Stimulated activated CD4-positive, alpha-beta T cell treated with anti-CD3 and anti-CD28 coated beads, TNF-alpha, amount 100 ng/mL, for 24 hours (primary cell): ENCODE results near the gene DAB2.
"Not testable (repeated sequence)": the region's sequence is repeated elsewhere in the genome, so short reads cannot be mapped to it uniquely, and the experiment has no call there.

Experiments used
- DNase-seq, 3 experiments: peaks; one replicate each; pipeline ENCODE4 v3.0.0-alpha.2; 2020; ENCODE audit warnings: low read depth in 3 of 3

The DAB2 gene

DNA sequence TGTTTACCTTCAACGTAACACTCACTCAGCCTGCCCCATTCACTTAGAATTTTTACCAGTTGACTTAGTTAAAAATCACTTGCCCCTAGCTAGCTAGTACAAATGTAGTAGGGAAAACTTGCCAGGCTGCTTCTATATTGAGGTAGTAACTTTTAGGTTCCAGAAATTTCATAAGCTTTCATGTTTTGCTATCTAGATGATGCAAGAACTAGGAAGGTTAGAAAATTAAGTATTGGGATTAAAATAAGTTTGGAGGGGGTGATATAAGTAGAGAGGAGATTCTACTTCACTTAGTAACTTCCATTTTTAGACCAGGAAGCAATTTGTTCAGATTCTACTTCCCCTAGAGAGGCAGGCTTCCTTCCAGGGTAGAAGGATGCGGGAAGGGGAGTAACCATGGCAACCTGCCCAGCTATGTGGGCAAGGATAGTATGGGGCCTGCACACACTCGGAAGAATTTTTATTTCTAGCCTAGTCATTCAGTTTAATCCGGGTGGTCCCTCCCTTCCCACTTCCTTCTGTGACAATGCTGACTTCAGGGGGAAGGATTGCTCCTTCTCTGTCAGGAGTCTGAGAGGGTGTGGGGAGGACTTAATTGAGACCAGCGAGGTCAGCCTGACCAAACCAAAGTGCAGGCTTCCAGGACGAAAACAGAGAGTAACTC is 4.2 kb downstream of the DAB2 start:
- DNase-seq: no peak

DNA sequence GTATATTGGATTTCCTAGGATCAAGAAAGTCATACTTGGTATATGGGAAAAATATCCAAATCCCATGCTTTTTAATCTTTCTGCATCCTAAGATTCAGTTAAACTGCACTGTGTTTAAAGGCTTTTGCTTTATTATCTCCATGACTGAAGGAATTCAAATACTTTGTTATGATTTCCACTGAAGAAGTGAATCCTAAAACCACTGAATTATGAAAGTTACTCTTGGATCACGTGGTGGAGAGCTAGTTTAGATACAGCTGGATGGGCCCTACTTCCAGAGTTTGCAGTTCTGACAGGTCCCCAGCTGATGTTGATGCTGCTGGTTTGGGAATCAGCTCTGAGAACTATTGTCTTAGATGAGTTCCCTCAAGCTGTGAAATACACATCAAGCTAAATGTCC is 5.0 kb downstream of the DAB2 start:
- DNase-seq: no peak

DNA sequence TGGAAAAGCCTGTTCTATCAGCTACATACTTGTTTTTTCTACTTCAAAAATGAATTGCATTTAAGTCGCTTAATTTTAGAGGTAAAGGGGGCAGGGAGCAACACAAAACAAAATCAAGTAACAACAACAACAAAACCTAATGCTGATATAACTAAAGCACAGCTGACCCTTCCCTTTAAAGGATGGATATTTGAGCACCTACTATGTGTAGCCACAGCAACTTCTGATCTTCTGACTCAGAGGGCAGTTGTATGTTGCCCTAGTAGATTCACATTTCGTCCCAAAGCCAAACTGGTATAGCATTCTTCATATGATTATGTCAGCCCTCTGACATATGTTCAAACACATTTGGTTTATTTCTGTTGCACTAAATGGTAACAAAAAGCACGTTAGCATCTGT is 6.8 kb downstream of the DAB2 start:
- DNase-seq: no peak

DNA sequence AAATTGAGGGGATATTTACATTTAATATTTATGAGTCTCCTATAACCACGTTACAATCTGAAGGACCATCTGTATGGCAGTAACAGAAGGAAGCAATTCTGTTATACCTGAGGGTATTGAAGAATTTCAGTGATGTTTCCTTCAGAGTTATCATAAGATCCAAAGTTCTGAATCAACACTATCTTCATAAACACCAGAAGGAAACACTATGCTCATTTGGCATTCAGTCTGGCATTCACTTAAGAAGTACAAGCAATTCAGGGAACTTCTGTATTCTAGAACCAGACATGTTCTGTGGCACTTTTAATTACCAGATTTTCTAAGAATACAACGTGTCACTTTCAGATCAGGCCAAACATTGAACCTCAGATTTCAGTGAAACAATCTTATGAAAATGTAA is 9.6 kb downstream of the DAB2 start:
- DNase-seq: no peak

DNA sequence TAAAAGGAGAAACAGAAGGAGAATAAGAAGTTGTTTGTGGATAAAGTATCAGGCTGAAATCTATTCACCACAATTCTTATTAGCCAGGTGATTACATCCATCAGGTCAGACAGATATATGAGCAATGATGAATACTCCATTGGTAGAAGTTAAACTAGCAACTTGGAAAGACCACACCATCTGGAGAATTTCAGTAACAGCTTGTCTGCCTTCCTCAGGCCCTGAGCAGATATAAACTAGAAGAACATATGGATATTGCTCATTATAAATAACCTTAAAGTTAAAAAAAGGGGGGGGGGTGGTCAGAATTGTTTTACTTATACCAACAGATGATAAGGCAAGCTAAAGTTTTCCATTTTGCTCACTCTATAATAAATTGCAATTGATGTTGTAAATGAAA is 10.4 kb downstream of the DAB2 start:
- DNase-seq: no peak

DNA sequence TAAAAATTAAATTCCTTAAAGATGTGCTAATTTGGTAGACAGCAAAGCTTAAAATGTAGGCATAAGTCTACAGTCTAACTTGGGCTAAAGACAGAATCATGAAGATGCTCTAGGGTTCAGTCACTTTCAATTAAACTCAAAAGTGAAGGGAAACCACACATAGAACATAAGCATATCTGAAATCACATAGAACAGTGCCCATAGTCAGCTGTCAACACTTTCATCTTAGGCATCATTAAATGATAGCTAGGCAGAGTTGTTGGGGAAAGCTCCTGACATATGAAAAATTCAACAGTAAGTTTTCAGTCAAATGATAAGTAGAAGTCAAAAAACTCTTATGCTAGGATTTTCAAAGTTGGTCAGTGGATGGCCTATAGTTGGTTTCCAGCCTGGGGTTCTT is 11.0 kb downstream of the DAB2 start:
- no peak for DNase-seq

DNA sequence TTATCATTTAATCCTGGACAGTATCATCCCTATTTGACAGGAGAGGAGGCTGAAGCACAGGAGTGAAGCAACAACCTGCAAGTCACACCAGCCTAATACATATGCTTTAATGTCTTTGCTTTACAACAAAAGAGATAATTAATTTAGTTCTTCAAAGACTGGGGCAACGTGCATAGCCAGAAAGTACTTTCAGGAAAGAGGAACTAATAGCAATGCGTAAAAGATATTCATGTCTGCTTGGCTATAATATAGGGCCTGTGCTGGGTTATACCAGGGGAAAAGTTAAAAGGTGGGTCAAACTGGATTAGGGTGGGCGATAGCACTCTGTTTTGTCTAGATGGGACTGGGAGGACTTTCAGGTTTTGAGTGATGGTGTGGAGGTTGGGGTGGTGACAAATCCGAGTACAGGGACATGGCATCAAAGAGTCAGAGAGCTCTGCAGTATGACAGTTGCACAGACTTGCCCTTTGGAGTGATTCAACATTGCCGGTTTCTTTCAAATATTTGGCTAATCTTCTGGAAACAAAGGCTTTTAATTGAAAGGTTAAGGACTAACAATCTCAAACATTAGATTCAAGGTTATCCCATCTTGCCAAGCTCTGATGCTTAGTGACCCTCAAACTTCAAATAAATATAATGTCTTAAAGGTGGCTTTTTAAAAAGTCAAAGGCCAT is 11.9 kb downstream of the DAB2 start:
- no peak for DNase-seq

DNA sequence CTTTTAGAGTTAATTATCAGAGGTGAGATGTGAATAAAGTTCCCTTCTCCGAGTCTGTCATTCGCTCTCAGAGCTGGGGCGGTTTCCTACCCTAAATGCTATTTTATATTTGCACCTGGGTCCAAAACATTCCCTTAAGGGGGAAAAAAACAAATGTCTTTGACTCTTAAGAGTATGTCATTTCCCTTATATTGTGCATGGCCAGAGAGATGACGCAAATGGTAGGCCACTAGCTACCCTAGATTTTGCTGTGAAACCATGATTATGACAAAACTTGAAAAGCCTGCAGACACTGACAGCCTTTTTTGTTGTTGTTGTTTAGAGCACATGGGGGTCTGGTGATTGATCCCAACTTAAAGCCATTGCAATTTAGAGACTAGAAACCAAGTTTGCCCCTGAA is 12.8 kb downstream of the DAB2 start:
- no peak for DNase-seq

DNA sequence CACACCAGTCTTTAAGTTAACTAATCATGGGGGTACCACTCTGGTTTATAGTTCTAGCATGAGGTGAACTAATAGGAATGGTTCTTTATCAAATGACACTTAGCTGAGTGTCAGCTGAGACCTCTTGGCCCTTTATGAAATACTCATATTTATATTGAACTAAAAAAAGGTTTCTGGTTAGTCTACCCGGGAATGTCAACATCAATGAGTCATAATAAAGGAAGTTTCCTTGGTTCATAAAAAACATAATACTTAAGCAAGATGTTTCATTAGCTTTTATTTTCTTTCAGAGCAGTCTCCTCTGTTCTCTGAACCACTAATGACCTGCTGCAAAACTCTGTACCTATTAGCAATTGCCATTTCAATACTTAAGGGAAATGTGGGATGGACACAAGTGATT is 13.7 kb downstream of the DAB2 start:
- DNase-seq: no peak

DNA sequence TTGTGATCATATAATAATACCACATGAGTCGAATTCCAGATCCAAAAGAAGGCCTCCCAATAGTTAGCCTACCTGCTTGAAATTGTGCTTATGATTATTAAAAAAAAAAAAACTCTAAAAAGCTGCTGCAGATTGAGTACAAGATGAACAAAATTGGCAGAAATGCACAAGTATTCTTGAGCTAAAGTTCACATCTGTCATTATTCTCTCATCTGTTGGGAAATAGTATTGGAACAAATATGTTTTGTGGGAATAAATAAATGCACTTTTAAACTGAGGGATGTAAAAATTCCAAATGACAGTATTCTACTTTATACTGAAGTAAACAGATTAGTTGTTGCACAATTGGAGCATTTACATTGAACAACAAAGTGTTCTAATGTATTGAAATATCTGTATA is 15.7 kb downstream of the DAB2 start:
- no peak for DNase-seq

DNA sequence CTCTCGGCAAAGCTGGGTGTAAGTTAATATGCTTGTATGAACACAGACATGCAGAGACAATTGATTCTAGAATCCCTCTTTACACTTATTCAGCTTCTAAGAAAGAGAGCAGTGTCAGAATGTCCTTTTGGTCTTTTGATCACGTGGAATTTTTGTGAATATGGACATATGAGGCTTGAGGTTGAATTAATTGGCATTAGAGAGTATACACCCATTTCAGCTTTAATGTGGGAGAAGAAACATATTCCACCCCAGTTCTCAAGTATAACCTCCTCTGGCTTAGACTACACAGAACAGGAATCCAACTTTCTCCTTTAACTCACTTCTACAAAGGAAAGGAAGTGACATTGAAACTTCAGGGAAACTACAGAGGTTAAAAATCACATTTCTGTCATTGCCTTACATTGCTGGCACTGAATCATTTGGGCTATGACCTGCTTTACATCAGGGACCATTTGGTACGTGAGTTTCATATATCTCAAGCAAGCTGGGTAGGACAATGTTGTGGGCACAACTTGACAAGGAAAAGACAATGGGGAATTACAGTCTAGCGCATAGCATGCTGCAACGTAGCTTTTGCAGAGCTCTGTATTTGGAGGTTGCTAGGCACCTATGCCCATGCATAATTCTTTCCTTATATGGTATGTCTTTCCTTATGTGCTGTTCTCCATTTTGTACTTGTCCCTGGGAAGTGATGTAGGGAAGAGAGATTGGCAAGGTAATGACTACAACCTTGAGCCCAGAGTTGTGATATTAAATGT is 19.5 kb downstream of the DAB2 start:
- DNase-seq: no peak

DNA sequence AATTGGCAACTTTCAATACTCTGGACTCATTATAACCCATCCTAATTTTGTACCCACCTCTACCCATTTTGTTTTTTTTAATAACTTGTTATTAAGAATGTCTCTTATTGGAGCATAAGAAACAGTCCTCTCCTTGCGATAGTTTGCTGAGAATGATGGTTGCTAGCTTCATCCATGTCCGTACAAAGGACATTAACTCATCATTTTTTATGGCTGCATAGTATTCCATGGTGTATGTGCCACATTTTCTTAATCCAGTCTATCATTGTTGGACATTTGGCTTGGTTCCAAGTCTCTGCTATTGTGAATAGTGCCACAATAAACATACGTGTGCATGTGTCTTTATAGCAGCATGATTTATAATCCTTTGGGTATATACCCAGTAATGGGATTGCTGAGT is 21.0 kb downstream of the DAB2 start:
- not testable (repeated sequence) for DNase-seq

DNA sequence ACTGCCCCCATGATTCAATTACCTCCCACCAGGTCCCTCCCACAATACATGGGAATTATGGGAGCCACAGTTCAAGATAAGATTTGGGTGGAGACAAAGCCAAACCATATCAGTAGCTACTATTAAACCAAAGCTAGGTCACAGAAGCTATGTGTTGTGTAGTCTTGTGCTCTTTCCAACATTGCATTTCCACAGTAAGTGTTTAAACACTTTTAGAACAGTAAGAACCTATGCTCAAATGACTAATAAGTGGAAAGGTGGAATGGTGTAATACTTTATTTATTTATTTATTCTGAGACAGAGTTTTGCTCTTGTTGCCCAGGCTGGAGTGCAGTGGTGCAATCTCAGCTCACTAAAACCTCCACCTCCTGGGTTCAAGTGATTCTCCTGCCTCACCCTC is 22.6 kb downstream of the DAB2 start:
- DNase-seq: not testable (repeated sequence)

DNA sequence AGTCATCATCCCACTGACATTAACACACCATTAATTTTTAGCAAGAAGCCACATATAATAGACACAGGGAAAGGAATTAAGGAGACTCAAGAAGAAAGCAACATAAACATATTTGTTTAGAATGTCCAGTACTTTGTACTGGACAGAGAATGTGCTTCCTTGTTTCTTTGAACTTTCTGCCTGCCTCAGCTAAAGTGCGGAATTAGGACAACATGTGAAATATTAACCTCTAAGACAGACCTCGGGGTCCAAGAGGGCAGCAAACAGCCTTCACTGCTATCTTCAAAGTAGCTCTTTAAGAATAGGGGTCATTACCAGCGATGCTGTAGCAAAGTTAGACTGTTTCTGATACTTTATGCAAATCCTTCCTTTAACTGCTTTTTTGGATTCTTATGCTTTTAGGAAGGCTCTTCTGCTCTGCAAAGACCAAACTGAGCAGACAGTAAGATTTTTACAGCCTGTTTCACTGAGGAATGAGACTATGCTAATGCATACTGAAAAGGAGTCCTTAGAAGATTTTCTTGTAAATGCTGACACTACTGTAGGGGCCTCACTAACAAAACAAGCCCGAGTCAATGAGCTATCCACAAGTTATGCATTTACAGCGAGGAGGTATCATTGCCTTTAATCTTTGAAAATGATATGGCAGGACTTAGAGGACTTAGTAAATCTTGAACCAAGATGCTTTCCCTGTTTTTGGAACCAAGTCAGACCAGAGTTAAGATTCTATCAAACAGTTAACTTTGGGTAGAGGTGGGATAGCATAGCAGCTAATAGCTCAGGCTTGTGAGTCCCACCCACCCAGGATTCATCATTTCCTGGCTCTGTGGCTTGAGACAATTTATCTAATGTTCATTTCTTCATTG is 23.8 kb downstream of the DAB2 start:
- DNase-seq: no peak

DNA sequence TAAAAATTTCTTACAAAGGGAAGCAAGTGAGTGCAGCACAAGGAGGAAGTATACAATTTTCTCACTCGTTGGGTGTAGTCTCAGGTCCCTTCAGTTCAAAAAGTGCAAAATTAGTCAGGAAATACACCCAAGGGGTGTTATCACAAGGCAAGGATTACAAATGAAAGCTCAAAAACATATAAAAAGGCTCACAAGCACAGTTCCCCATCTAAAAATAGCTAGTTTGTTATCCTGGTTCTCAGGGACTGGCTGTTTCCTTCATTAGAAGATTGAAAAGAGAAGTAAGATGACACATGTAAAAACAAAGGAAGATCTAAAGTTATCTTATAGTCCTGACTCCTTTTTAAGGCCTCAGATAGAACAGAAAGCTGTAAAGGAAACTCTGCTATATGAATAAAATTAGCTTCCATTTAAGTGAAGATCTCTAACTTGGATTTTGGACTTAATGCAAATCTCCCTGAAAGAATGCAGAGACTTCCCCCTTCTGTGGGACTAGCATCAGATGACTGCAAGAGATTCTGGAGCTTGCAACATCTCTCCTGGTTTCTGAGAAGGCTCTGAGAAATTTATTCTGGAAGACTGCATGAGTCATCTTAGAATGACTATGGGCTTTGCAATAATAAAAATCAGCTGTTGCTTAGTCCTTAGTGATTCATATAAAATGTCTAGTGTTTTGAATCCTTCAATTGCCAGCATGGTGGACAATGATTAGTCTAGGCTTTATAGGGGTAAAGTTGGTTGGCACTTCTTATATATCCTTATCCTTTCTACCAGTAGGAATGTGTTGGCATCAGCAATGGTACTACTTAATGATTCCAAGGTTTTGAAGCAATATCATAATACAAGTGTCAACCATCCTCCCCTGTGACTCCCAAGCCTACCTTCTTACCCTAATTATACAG is 25.4 kb downstream of the DAB2 start:
- DNase-seq: no peak

DNA sequence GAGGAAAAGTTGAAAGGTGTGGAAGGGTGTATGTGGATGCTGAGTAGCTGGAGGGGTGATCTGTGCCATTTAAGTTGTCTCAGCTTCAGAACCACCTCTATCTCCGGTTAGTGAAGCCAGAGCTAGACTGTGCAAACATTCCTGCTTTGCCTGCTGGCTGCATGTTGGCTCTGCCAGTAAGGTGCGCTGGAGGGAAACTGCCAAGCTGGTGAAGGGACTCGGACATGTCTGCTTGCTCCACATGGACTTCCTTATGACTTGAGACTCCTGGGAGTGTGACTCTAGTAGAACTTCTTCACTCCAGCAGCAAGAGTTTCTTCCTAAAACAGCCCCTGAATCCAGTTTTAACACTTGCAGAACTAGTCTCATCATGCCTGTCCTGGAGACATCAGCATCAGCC is 27.9 kb downstream of the DAB2 start:
- no peak for DNase-seq

DNA sequence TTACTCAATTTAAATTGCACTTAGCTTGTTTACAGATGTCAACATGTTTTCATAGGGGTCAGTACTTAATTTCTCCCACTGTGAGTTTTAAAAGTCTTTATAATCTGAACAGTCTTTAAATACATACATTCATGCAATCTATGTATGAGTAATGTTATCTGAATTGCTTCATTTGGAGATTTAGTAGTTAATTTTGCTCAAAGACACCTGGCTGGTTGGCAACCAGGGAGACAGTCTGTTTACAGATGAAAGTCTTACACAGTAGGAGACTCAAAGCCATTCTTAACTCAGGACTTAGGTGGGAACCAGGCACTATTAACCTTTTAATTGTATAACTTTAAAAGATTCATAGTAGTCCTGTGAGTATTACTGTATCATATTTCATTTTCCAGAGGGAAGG is 29.3 kb downstream of the DAB2 start:
- no peak for DNase-seq

DNA sequence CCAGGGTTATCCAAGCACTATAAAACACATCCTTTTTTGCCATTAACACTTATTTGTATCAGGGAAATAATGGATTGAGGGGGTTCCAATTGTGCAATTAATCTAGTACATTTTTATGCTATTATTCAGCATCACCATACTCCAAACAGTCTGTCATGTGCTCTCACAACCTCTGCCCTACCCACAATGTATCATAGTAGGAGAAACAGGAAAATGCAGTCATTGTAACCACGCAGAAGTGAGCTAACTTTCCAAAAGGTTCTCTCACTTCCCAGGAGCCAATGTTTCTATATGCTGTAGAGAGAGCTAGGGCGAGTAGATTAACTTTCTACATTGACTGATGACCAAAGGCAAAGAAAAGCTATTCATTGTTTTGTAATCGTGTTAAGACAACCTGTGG is 29.8 kb downstream of the DAB2 start:
- no peak for DNase-seq

DNA sequence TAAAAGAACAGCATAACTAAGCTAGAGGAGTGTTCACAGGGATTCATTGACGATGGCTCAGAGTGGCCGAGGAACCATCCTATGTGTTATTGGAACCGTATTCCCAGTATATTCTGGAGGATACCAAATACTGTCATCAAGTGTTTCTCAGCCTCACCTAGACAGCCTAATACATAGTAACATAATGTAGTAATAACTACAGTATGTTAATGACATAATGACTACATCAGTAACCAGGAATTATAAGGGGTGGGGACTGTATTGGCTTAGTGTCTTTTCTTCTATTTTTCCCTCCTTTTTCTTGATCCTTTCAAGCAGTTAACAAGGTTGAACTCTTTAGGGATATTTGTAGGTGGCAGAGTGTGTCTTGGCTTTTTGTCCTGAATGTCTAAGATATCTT is 33.8 kb downstream of the DAB2 start:
- DNase-seq: no peak

DNA sequence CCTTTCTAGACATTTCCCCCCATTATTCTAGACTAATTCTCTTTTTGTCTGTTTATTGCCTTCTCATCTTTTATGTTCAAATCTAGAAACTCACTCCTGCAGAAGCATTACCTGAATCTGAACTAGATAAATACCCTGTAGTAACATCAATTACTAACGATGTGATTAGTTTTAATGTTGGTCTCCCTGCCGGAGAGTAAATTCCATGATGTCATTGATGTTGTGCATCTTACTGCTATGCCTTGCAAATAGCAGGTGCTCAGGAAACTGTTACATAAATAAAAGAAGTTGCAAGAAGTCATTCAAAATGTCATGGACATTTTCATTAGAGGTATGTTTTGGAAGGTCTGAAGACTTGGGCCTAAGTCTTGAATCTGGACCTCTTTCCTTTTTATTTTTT is 37.5 kb downstream of the DAB2 start:
- no peak for DNase-seq

DNA sequence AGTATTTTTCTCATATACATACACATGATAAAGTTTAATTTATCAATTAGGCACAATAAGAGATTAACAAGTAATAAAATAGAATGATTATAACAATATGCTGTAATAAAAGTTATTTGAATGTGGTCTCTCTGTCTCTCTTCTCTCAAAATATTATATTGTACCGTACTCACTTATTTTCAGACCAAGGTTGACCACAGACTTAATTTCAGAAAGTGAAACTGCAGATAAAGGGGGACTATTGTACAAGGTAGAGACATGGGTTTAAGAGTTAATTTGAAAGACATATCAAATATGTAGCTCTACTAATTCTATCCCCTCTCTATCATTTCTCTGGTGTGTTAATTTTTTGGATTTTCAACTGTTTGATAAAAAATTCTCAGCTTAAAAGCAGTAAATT is 40.5 kb downstream of the DAB2 start:
- no peak for DNase-seq
